HG02759 (cell line): ENCODE results near the gene CELF1.
A peak's percentile ranks its signal among the peaks of the same experiment; 100 is the strongest.
"Not testable (repeated sequence)": the region's sequence is repeated elsewhere in the genome, so short reads cannot be mapped to it uniquely, and the experiment has no call there.

Experiments
- ATAC-seq: cut with Tn5 transposase; IDR thresholded peaks from one replicate; pipeline ENCODE4 v1.9.1; 2021; ENCODE audit warnings: mild to moderate bottlenecking, moderate library complexity; ENCODE audit not compliant: unreplicated experiment

The CELF1 gene

GRCh38 chr11:47545298-47545697 is 7.6 kb downstream of the CELF1 start:
- ATAC-seq = no peak

GRCh38 chr11:47541070-47541469 is 11.9 kb downstream of the CELF1 start:
- ATAC-seq = no peak

- no peak for ATAC-seq
Observed at GRCh38 chr11:47539681-47540039, 13.3 kb downstream of the CELF1 start.

- no peak for ATAC-seq
Observed at GRCh38 chr11:47538741-47539565, 14.0 kb downstream of the CELF1 start.

GRCh38 chr11:47536915-47537314 is 16.0 kb downstream of the CELF1 start:
- ATAC-seq = no peak

- no peak for ATAC-seq
Observed at GRCh38 chr11:47534704-47535251, 18.2 kb downstream of the CELF1 start.

GRCh38 chr11:47533690-47534151 is 19.2 kb downstream of the CELF1 start:
- no peak for ATAC-seq

- ATAC-seq = no peak
Observed at GRCh38 chr11:47532597-47533213, 20.2 kb downstream of the CELF1 start.

GRCh38 chr11:47531666-47532065 is 21.3 kb downstream of the CELF1 start:
- ATAC-seq = no peak

GRCh38 chr11:47530721-47531120 is 22.2 kb downstream of the CELF1 start:
- ATAC-seq = not testable (repeated sequence)

GRCh38 chr11:47529951-47530350 is 23.0 kb downstream of the CELF1 start:
- no peak for ATAC-seq

GRCh38 chr11:47527186-47527585 is 25.7 kb downstream of the CELF1 start:
- no peak for ATAC-seq

- not testable (repeated sequence) for ATAC-seq
Observed at GRCh38 chr11:47526032-47526431, 26.9 kb downstream of the CELF1 start.

GRCh38 chr11:47524291-47524874 is 28.5 kb downstream of the CELF1 start:
- peak; percentile 33 for ATAC-seq

GRCh38 chr11:47523490-47524225 is 29.3 kb downstream of the CELF1 start:
- peak; percentile 60 for ATAC-seq

GRCh38 chr11:47518212-47518964 is 34.5 kb downstream of the CELF1 start:
- ATAC-seq = no peak

- no peak for ATAC-seq
Observed at GRCh38 chr11:47516984-47517853, 35.7 kb downstream of the CELF1 start.

- no peak for ATAC-seq
Observed at GRCh38 chr11:47516155-47516554, 36.8 kb downstream of the CELF1 start.
